ENCODE data around the gene RASGRF1. TPM values are rescaled to one million over a fixed set of nuclear protein-coding genes. Genes with fewer than 3 reads are reported as not detected.

Gene RASGRF1
- total RNA-seq, 1 experiment from 2014 or later: 0.70 TPM

DNA sequence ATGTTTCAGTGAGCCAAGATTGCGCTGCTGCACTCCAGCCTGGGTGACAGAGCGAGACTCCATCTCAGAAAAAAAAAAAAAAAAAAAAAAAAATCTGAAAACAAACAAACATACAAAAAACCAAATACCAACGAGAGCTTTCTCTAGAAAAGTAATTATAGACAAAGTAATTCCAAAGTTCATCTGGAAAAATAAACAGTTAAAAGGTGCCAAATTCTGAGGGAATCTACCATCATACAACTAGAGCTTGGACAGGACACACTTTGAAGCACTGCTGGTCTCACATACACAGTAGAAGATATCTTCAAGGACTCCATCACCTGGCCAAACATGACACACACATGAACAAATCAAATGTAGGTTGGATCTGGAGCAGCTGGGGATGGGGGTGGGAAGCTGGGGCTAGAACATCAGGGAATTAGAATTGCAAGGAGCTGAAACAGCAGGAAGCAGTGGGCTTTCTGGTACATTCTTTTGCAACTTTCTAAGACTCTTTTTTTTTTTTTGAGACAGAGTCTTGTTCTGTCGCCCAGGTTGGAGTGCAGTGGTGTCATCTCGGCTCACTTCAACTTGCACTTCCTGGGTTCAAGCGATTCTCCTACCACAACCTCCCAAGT is 104.6 kb downstream of the RASGRF1 start:
- POLR2A ChIA-PET: interaction anchor here (0.7 kb wide), 1 partner anchor 27 kb away, joined by 7 read pairs; no protein-coding TSS in a partner anchor
- TF ChIP-seq, protein P1, sequence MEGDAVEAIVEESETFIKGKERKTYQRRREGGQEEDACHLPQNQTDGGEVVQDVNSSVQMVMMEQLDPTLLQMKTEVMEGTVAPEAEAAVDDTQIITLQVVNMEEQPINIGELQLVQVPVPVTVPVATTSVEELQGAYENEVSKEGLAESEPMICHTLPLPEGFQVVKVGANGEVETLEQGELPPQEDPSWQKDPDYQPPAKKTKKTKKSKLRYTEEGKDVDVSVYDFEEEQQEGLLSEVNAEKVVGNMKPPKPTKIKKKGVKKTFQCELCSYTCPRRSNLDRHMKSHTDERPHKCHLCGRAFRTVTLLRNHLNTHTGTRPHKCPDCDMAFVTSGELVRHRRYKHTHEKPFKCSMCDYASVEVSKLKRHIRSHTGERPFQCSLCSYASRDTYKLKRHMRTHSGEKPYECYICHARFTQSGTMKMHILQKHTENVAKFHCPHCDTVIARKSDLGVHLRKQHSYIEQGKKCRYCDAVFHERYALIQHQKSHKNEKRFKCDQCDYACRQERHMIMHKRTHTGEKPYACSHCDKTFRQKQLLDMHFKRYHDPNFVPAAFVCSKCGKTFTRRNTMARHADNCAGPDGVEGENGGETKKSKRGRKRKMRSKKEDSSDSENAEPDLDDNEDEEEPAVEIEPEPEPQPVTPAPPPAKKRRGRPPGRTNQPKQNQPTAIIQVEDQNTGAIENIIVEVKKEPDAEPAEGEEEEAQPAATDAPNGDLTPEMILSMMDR (IDR thresholded peaks at IDR 0.05; ENCODE audit: unreplicated experiment): no peak
- Mint-ChIP-seq H3K9me3 (ENCODE audit: unreplicated experiment) (no peaks in the 10 kb centered on the region), H3K27me3 (ENCODE audit: insufficient read depth, unreplicated experiment) (no peaks in the 10 kb centered on the region), H3K4me3 (ENCODE audit: unreplicated experiment) (no peak overlapping the region), H3K27ac (ENCODE audit: low read depth, unreplicated experiment) (no peak overlapping the region), H3K36me3 (ENCODE audit: insufficient read depth, unreplicated experiment) (no peaks in the 10 kb centered on the region), H3K4me1 (ENCODE audit: insufficient read depth, unreplicated experiment) (peaks cover 19% of the 10 kb centered on the region)
- no peak for DNase-seq (ENCODE audit: unreplicated experiment)
- no TSS peak for BruUV-seq (replicated peaks)
- CTCF ChIA-PET: no interaction called here
- intact Hi-C loops (cut with micrococcal nuclease): no loop called here

DNA sequence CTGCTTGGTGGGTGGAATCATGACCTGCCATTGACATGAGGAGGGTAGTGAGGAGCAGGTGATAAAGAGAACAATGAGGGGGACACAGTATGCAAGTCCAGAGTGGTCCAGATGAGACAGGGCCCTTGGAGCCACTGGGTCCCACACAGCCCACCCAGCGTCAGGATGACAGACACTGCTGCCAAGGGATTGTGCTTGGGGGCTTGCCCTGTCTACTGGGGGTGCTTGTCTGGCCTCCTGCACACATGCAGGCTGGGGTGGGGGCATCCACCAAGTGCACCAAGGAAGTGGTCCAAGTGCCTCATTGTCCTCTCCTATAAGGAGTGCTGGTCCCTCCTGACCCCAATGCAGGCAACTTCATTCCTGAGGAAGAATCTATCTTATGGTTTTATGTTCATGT is 106.5 kb downstream of the RASGRF1 start:
- TF ChIP-seq, protein P1 (IDR thresholded peaks at IDR 0.05; ENCODE audit: unreplicated experiment): no peak
- intact Hi-C loops (cut with micrococcal nuclease): no loop called here
- no TSS peak for BruUV-seq (replicated peaks)
- Mint-ChIP-seq H3K4me1 (ENCODE audit: insufficient read depth, unreplicated experiment) (peaks cover 16% of the 10 kb centered on the region), H3K4me3 (ENCODE audit: unreplicated experiment) (no peak overlapping the region), H3K27me3 (ENCODE audit: insufficient read depth, unreplicated experiment) (no peaks in the 10 kb centered on the region), H3K9me3 (ENCODE audit: unreplicated experiment) (no peaks in the 10 kb centered on the region), H3K27ac (ENCODE audit: low read depth, unreplicated experiment) (no peak overlapping the region), H3K36me3 (ENCODE audit: insufficient read depth, unreplicated experiment) (no peaks in the 10 kb centered on the region)
- POLR2A ChIA-PET: no interaction called here
- DNase-seq (ENCODE audit: unreplicated experiment): no peak
- CTCF ChIA-PET: no interaction called here

- DNase-seq (ENCODE audit: unreplicated experiment): no peak
- TF ChIP-seq, protein P1 (IDR thresholded peaks at IDR 0.05; ENCODE audit: unreplicated experiment): no peak
- CTCF ChIA-PET: interaction anchor here (1.0 kb wide), 1 partner anchor 57 kb away, joined by 3 read pairs; no protein-coding TSS in a partner anchor
- Mint-ChIP-seq H3K4me1 (ENCODE audit: insufficient read depth, unreplicated experiment) (peaks cover 16% of the 10 kb centered on the region), H3K27ac (ENCODE audit: low read depth, unreplicated experiment) (no peak overlapping the region), H3K27me3 (ENCODE audit: insufficient read depth, unreplicated experiment) (no peaks in the 10 kb centered on the region), H3K9me3 (ENCODE audit: unreplicated experiment) (no peaks in the 10 kb centered on the region), H3K4me3 (ENCODE audit: unreplicated experiment) (no peak overlapping the region), H3K36me3 (ENCODE audit: insufficient read depth, unreplicated experiment) (no peaks in the 10 kb centered on the region)
- intact Hi-C loops (cut with micrococcal nuclease): no loop called here
- no TSS peak for BruUV-seq (replicated peaks)
- POLR2A ChIA-PET: no interaction called here
These were observed 107.2 kb downstream of the RASGRF1 start for GRCh38 chr15:78983146-78983918.

- peaks cover 10% of the 10 kb centered on the region for H3K4me1 Mint-ChIP-seq (ENCODE audit: insufficient read depth, unreplicated experiment)
- BruUV-seq (replicated peaks): no TSS peak
These were observed 107.8 kb downstream of the RASGRF1 start for GRCh38 chr15:78982736-78983135.

More at GRCh38 chr15:78982736-78983135, 107.8 kb downstream of the RASGRF1 start:
- intact Hi-C loops (cut with micrococcal nuclease): no loop called here
- no peak overlapping the region for H3K4me3 Mint-ChIP-seq (ENCODE audit: unreplicated experiment)
- TF ChIP-seq, protein P1 (IDR thresholded peaks at IDR 0.05; ENCODE audit: unreplicated experiment): no peak
- no peaks in the 10 kb centered on the region for H3K27me3 Mint-ChIP-seq (ENCODE audit: insufficient read depth, unreplicated experiment)
- H3K27ac Mint-ChIP-seq (ENCODE audit: low read depth, unreplicated experiment): no peak overlapping the region
- ChIA-PET POLR2A (no interaction called here), CTCF (interaction anchor here (0.9 to 4.8 kb wide), 3 partner anchors 57 to 202 kb away, joined by 3 to 40 read pairs (median 3); no protein-coding TSS in a partner anchor)
- no peaks in the 10 kb centered on the region for H3K36me3 Mint-ChIP-seq (ENCODE audit: insufficient read depth, unreplicated experiment)
- H3K9me3 Mint-ChIP-seq (ENCODE audit: unreplicated experiment): no peaks in the 10 kb centered on the region
- no peak for DNase-seq (ENCODE audit: unreplicated experiment)
